ENCODE measurements around the gene NRTN.
"Not testable (repeated sequence)": the region's sequence is repeated elsewhere in the genome, so short reads cannot be mapped to it uniquely, and the experiment has no call there.

Gene NRTN

GRCh38 chr19:5870986-5871394, 66.1 kb downstream of the NRTN start:
- no peaks in the 10 kb centered on the region for H3K36me3 Mint-ChIP-seq
- H3K9me3 Mint-ChIP-seq: no peaks in the 10 kb centered on the region
- CTCF ChIA-PET: no interaction called here
- H3K4me3 Mint-ChIP-seq: no peak overlapping the region
- H3K27me3 Mint-ChIP-seq: no peaks in the 10 kb centered on the region
- no peak for DNase-seq
- no peak overlapping the region for H3K27ac Mint-ChIP-seq
- H3K4me1 Mint-ChIP-seq: peaks cover 2% of the 10 kb centered on the region

- Mint-ChIP-seq H3K9me3 (no peaks in the 10 kb centered on the region), H3K36me3 (no peaks in the 10 kb centered on the region), H3K4me1 (peaks cover 2% of the 10 kb centered on the region), H3K4me3 (no peak overlapping the region), H3K27me3 (peaks cover 9% of the 10 kb centered on the region), H3K27ac (no peak overlapping the region)
- CTCF ChIA-PET: interaction anchor here (0.6 kb wide), 1 partner anchor 128 kb away, joined by 3 read pairs; no protein-coding TSS in a partner anchor
- DNase-seq: no peak
Measured at GRCh38 chr19:5873617-5874199, 68.8 kb downstream of the NRTN start.

GRCh38 chr19:5874496-5874895, 69.6 kb downstream of the NRTN start:
- H3K27ac Mint-ChIP-seq, DNase-seq, H3K36me3 Mint-ChIP-seq, H3K4me1 Mint-ChIP-seq, H3K9me3 Mint-ChIP-seq, CTCF ChIA-PET, H3K4me3 Mint-ChIP-seq: not testable (repeated sequence)
- peaks cover 16% of the 10 kb centered on the region for H3K27me3 Mint-ChIP-seq

- no peak overlapping the region for H3K4me3 Mint-ChIP-seq
- CTCF ChIA-PET: no interaction called here
- no peaks in the 10 kb centered on the region for H3K9me3 Mint-ChIP-seq
- H3K36me3 Mint-ChIP-seq: no peaks in the 10 kb centered on the region
- DNase-seq: no peak
- peaks cover 45% of the 10 kb centered on the region for H3K27me3 Mint-ChIP-seq
- peaks cover 2% of the 10 kb centered on the region for H3K4me1 Mint-ChIP-seq
- H3K27ac Mint-ChIP-seq: no peak overlapping the region
Measured at GRCh38 chr19:5877427-5877826, 72.6 kb downstream of the NRTN start.

GRCh38 chr19:5877882-5878281, 73.0 kb downstream of the NRTN start:
- CTCF ChIA-PET: no interaction called here
- no peak for DNase-seq
- peaks cover 50% of the 10 kb centered on the region for H3K27me3 Mint-ChIP-seq
- H3K4me1 Mint-ChIP-seq: peaks cover 2% of the 10 kb centered on the region
- H3K9me3 Mint-ChIP-seq: no peaks in the 10 kb centered on the region
- no peak overlapping the region for H3K4me3 Mint-ChIP-seq
- no peaks in the 10 kb centered on the region for H3K36me3 Mint-ChIP-seq
- no peak overlapping the region for H3K27ac Mint-ChIP-seq
